Panc1 (cell line): Measurements from ENCODE around the gene SLC6A13. TPM values are rescaled to one million over a fixed set of nuclear protein-coding genes. Genes with fewer than 3 reads are reported as not detected.

Experiments
- ATAC-seq: fragments of 200-7000 bp; cut with Tn5 transposase; 2 replicates; pipeline ENCODE4 v1.9.1; 2020; ENCODE audit warnings: mild to moderate bottlenecking, moderate library complexity
- BruUV-seq: library from RNA; stranded (reverse); fragments of 400-500 nt; replicated peaks from 2 replicates; lab custom pipeline; 2021; lab: Mats Ljungman, UMichigan
- CTCF ChIA-PET: fragments of 300-600 bp; sonication (Branson Sonifier 250); formaldehyde crosslinking; loops from one replicate; lab custom pipeline; 2022; ENCODE audit warnings: antibody characterized with exemption; lab: Charles Lee
- POLR2A ChIA-PET: fragments of 300-600 bp; sonication (Branson Sonifier 250); formaldehyde crosslinking; loops from one replicate; lab custom pipeline; 2022; ENCODE audit warnings: antibody characterized with exemption; lab: Charles Lee
- DNase-seq: peaks from one replicate; pipeline ENCODE4 v3.0.0-alpha.2; 2010; ENCODE audit warnings: low read depth, low spot score
- H3K27ac ChIP-seq: 2 replicates; pipeline ENCODE4 v1.5.1; 2011; ENCODE audit warnings: mild to moderate bottlenecking, low read length, inconsistent platforms
- H3K27me3 ChIP-seq: fragments of 200-500 bp; sonication (Bioruptor generic); 2 replicates; pipeline ENCODE4 v1.6.0; 2014; ENCODE audit warnings: low read length, inconsistent platforms; ENCODE audit not compliant: control insufficient read depth, insufficient read depth
- H3K36me3 ChIP-seq: fragments of 200-500 bp; sonication (Bioruptor generic); 2 replicates; pipeline ENCODE4 v1.5.1; 2014; ENCODE audit warnings: inconsistent platforms, mild to moderate bottlenecking, low read length, moderate library complexity; ENCODE audit not compliant: control insufficient read depth, insufficient read depth
- H3K4me1 ChIP-seq: 2 replicates; pipeline ENCODE4 v1.5.1; 2011; ENCODE audit warnings: inconsistent platforms, mild to moderate bottlenecking, low read length, moderate library complexity; ENCODE audit not compliant: control insufficient read depth, insufficient read depth
- H3K4me3 ChIP-seq, 2 experiments: 2 replicates each; pipeline ENCODE4 v1.5.1; 2011 to 2012; ENCODE audit warnings: low read depth in 2 of 2, low read length in 2 of 2, mild to moderate bottlenecking in 2 of 2, inconsistent platforms in 1 of 2, moderate library complexity in 1 of 2
- H3K9me3 ChIP-seq: fragments of 200-500 bp; sonication (Bioruptor generic); 2 replicates; pipeline ENCODE4 v1.5.1; 2014; ENCODE audit warnings: low read depth, mild to moderate bottlenecking, inconsistent platforms, low read length, moderate library complexity; ENCODE audit not compliant: control insufficient read depth, insufficient read depth
- CTCF ChIP-seq: fragments of 450-650 bp; IDR thresholded peaks from 2 replicates; pipeline ENCODE4 v1.5.1; 2017; ENCODE audit warnings: mild to moderate bottlenecking
- POLR2AphosphoS5 ChIP-seq: IDR thresholded peaks from 2 replicates; pipeline ENCODE4 v1.6.1; 2012; ENCODE audit warnings: mild to moderate bottlenecking, low read depth, low read length, moderate library complexity
- REST ChIP-seq, 2 experiments: IDR thresholded peaks; 2 replicates each; pipeline ENCODE4 v1.6.1; 2011 to 2012; ENCODE audit warnings: low read depth in 2 of 2, control low read depth in 1 of 2, low read length in 1 of 2, mild to moderate bottlenecking in 1 of 2, moderate library complexity in 1 of 2; ENCODE audit not compliant: insufficient read depth in 1 of 2
- SIN3A ChIP-seq: IDR thresholded peaks from 2 replicates; pipeline ENCODE4 v1.6.1; 2012; ENCODE audit warnings: low read depth, mild to moderate bottlenecking, low read length, moderate library complexity, borderline replicate concordance; ENCODE audit not compliant: insufficient read depth
- TCF7L2 ChIP-seq: IDR thresholded peaks from 2 replicates; pipeline ENCODE4 v1.6.1; 2011; ENCODE audit warnings: mild to moderate bottlenecking, low read depth, low read length, inconsistent platforms
- in situ Hi-C: cut with HindIII; loops from 2 replicates; pipeline ENCODE4 v1.10.0; 2016; ENCODE audit warnings: low sequenced_read_pairs, low pct_unique_long_range_greater_than_20kb
- intact Hi-C: fragments of 100-400 bp; cut with micrococcal nuclease; formaldehyde crosslinking; loops from one replicate; pipeline ENCODE4 v1.10.0; 2022; ENCODE audit not compliant: unreplicated experiment
- total RNA-seq: library from RNA; stranded (reverse); gene quantifications from one replicate; pipeline ENCODE4 v1.2.1, GENCODE V29; 2021; ENCODE audit not compliant: unreplicated experiment

The SLC6A13 gene
- total RNA-seq, 1 experiment from 2014 or later, result 0.57 TPM

GRCh38 chr12:238116-238515, 24.5 kb downstream of the SLC6A13 start:
- Histone ChIP-seq H3K4me1 (no peaks in the 10 kb centered on the region), H3K9me3 (no peaks in the 10 kb centered on the region), H3K36me3 (no peaks in the 10 kb centered on the region), H3K27me3 (no peaks in the 10 kb centered on the region), H3K27ac (no peak overlapping the region), H3K4me3 (no peak overlapping the region)
- CTCF ChIA-PET, result no interaction called here
- TF ChIP-seq TCF7L2 (no peak), CTCF (no peak), POLR2AphosphoS5 (no peak), REST (IDR thresholded peaks at IDR 0.05; ENCODE audit: insufficient read depth in 1 of 2, low read depth in 2 of 2, low read length in 1 of 2) (no peak)
- ATAC-seq (no peak), DNase-seq (no peak)
- POLR2A ChIA-PET, result no interaction called here
- in situ Hi-C loops (no loop called here), intact Hi-C loops (no loop called here)
- no TSS peak for BruUV-seq

GRCh38 chr12:237026-237815, 25.4 kb downstream of the SLC6A13 start:
- BruUV-seq, result no TSS peak
- no peaks in the 10 kb centered on the region for H3K9me3 ChIP-seq
- DNase-seq (no peak), ATAC-seq (no peak)
- no peaks in the 10 kb centered on the region for H3K4me1 ChIP-seq
- H3K4me3 ChIP-seq, result no peak overlapping the region
- H3K36me3 ChIP-seq, result no peaks in the 10 kb centered on the region
- ChIA-PET CTCF (no interaction called here), POLR2A (no interaction called here)
- H3K27ac ChIP-seq, result no peak overlapping the region
- intact Hi-C loops, result no loop called here
- TF ChIP-seq SIN3A (no peak), POLR2AphosphoS5 (no peak), TCF7L2 (no peak), REST (IDR thresholded peaks at IDR 0.05; ENCODE audit: insufficient read depth in 1 of 2, low read depth in 2 of 2, low read length in 1 of 2) (no peak), CTCF (no peak)
- in situ Hi-C loops, result no loop called here
- H3K27me3 ChIP-seq, result no peaks in the 10 kb centered on the region
